Measurements from ENCODE around the gene ESPL1.

Gene ESPL1

GRCh38 chr12:53267999-53268629 lies at the start of gene ESPL1:
Gene ESPL1, plus strand, starts transcription at chr12:53268299. Its CDS starts 468 bp downstream, at chr12:53268767.
- peak; percentile 61 to 68 for DNase-seq

GRCh38 chr12:53218551-53219291 lies 49.4 kb upstream of the ESPL1 start:
- no peak for DNase-seq

- no peak for DNase-seq
These were observed 48.7 kb upstream of the ESPL1 start for GRCh38 chr12:53219292-53219955.

- DNase-seq: no peak
These were observed 48.0 kb upstream of the ESPL1 start for GRCh38 chr12:53219956-53220693.

GRCh38 chr12:53220694-53221202 lies 47.4 kb upstream of the ESPL1 start:
- peak; percentile 72 to 84 for DNase-seq

- peak in 1 of 2 experiments; percentile 41 for DNase-seq
These were observed 46.7 kb upstream of the ESPL1 start for GRCh38 chr12:53221203-53222080.

- no peak for DNase-seq
These were observed 45.9 kb upstream of the ESPL1 start for GRCh38 chr12:53222170-53222721.

- no peak for DNase-seq
These were observed 45.3 kb upstream of the ESPL1 start for GRCh38 chr12:53222806-53223261.

- DNase-seq: no peak
These were observed 44.6 kb upstream of the ESPL1 start for GRCh38 chr12:53223389-53224060.

- DNase-seq: no peak
These were observed 43.8 kb upstream of the ESPL1 start for GRCh38 chr12:53224061-53224896.

GRCh38 chr12:53224897-53225634 lies 43.0 kb upstream of the ESPL1 start:
- no peak for DNase-seq

GRCh38 chr12:53225635-53226424 lies 42.3 kb upstream of the ESPL1 start:
- DNase-seq: no peak

- DNase-seq: no peak
These were observed 41.3 kb upstream of the ESPL1 start for GRCh38 chr12:53226815-53227214.

GRCh38 chr12:53227341-53227740 lies 40.8 kb upstream of the ESPL1 start:
- no peak for DNase-seq

- no peak for DNase-seq
These were observed 40.3 kb upstream of the ESPL1 start for GRCh38 chr12:53227836-53228235.

- no peak for DNase-seq
These were observed 38.6 kb upstream of the ESPL1 start for GRCh38 chr12:53229454-53229853.

GRCh38 chr12:53230108-53230845 lies 37.8 kb upstream of the ESPL1 start:
- no peak for DNase-seq

GRCh38 chr12:53231671-53231920 lies 36.5 kb upstream of the ESPL1 start:
- no peak for DNase-seq
